AG10803 (cell line): ENCODE data around the gene TERT.

Experiments used
- DNase-seq: peaks from one replicate; pipeline ENCODE4 v3.0.0; 2010; ENCODE audit warnings: low read depth
- H3K4me3 ChIP-seq: 2 replicates; pipeline ENCODE4 v1.5.1; 2011; ENCODE audit warnings: mild to moderate bottlenecking, low read length, control low read depth
- TF ChIP-seq, protein P1 (sequence below): conservative IDR thresholded peaks from 2 replicates; pipeline ENCODE4 v1.5.1; 2011; ENCODE audit warnings: mild to moderate bottlenecking, low read length, control low read depth, inconsistent platforms

Gene TERT

GRCh38 chr5:1314564-1314982 is 19.7 kb upstream of the TERT start:
- no peak overlapping the region for H3K4me3 ChIP-seq
- no peak for DNase-seq
- TF ChIP-seq, protein P1, sequence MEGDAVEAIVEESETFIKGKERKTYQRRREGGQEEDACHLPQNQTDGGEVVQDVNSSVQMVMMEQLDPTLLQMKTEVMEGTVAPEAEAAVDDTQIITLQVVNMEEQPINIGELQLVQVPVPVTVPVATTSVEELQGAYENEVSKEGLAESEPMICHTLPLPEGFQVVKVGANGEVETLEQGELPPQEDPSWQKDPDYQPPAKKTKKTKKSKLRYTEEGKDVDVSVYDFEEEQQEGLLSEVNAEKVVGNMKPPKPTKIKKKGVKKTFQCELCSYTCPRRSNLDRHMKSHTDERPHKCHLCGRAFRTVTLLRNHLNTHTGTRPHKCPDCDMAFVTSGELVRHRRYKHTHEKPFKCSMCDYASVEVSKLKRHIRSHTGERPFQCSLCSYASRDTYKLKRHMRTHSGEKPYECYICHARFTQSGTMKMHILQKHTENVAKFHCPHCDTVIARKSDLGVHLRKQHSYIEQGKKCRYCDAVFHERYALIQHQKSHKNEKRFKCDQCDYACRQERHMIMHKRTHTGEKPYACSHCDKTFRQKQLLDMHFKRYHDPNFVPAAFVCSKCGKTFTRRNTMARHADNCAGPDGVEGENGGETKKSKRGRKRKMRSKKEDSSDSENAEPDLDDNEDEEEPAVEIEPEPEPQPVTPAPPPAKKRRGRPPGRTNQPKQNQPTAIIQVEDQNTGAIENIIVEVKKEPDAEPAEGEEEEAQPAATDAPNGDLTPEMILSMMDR = no peak

- no peak overlapping the region for H3K4me3 ChIP-seq
- TF ChIP-seq, protein P1 = no peak
Observed at GRCh38 chr5:1312993-1313833, 18.3 kb upstream of the TERT start.

DNA sequence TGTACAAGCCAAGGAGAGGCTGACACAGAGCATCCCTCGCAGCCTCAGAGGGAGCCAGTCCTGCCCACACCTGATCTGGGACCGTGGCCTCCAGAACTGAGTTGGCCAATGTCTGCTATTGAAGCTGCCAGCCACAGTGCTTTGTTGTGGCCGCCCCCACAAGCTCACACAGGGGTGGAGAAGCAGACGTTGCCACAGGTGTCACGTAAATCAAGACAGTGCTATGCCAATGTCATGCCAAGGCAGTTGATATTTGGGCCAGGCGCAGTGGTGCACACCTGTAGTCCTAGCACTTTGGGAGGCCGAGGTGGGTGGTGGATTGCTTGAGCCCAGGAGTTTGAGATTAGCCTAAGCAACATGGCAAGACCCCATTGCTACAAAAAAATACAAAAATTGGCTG is 17.3 kb upstream of the TERT start:
- TF ChIP-seq, protein P1 = no peak
- no peak for DNase-seq
- H3K4me3 ChIP-seq = no peak overlapping the region

More at GRCh38 chr5:1312993-1313833, 18.3 kb upstream of the TERT start:
- no peak for DNase-seq

GRCh38 chr5:1311439-1312055 is 16.7 kb upstream of the TERT start:
- no peak overlapping the region for H3K4me3 ChIP-seq
- DNase-seq = no peak
- TF ChIP-seq, protein P1 = no peak

- H3K4me3 ChIP-seq = no peak overlapping the region
- TF ChIP-seq, protein P1 = no peak
- no peak for DNase-seq
Observed at GRCh38 chr5:1310118-1310517, 15.2 kb upstream of the TERT start.

- TF ChIP-seq, protein P1 = no peak
- DNase-seq = no peak
- H3K4me3 ChIP-seq = no peak overlapping the region
Observed at GRCh38 chr5:1304033-1304432, 9.2 kb upstream of the TERT start.

- TF ChIP-seq, protein P1 = no peak
- no peak for DNase-seq
- H3K4me3 ChIP-seq = no peak overlapping the region
Observed at GRCh38 chr5:1302258-1302657, 7.4 kb upstream of the TERT start.
